Thyroid gland (tissue), 4 donors: Measurements from ENCODE around the gene CKMT1B. TPM values are rescaled to one million over a fixed set of nuclear protein-coding genes. Genes with fewer than 3 reads are reported as not detected.
"Not testable (repeated sequence)": the region's sequence is repeated elsewhere in the genome, so short reads cannot be mapped to it uniquely, and the experiment has no call there.

Source experiments
- DNase-seq, 2 donors: peaks; one replicate each; pipeline ENCODE4 v3.0.0-alpha.2; 2019
- H3K27ac ChIP-seq, 3 donors: fragments of 200-600 bp; sonication (generic); 1 replicate in 2 of 3; 2 replicates in 1 of 3; pipeline ENCODE4 v1.5.1; 2016 to 2019; ENCODE audit warnings: mild to moderate bottlenecking in 1 of 3, moderate library complexity in 1 of 3
- H3K27me3 ChIP-seq: fragments of 200-600 bp; sonication (generic); one replicate; pipeline ENCODE4 v1.5.1; 2019
- H3K36me3 ChIP-seq, 2 donors: fragments of 200-600 bp; sonication (generic); one replicate each; pipeline ENCODE4 v1.5.1; 2016 to 2019
- H3K4me1 ChIP-seq, 2 donors: fragments of 200-600 bp; sonication (generic); one replicate each; pipeline ENCODE4 v1.5.1; 2017 to 2019
- H3K4me3 ChIP-seq, 3 donors: fragments of 200-600 bp; sonication (generic); replicated peaks in 1 of 3; 1 replicate in 2 of 3; 2 replicates in 1 of 3; pipeline ENCODE4 v1.5.1; 2016; ENCODE audit warnings: mild to moderate bottlenecking in 1 of 3
- H3K9me3 ChIP-seq: fragments of 200-600 bp; sonication (generic); one replicate; pipeline ENCODE4 v1.5.1; 2017
- CTCF ChIP-seq, 6 experiments: fragments of 200-600 bp in 3 of 6; fragments of 450-650 bp in 3 of 6; sonication (generic) in 3 of 6; IDR thresholded peaks; one replicate each; pipeline ENCODE4 v1.5.1; 2016 to 2019; ENCODE audit warnings: antibody characterized with exemption in 6 of 6, mild to moderate bottlenecking in 2 of 6, inconsistent platforms in 1 of 6, moderate library complexity in 1 of 6
- POLR2A ChIP-seq, 2 donors: fragments of 450-650 bp; IDR thresholded peaks; one replicate each; pipeline ENCODE4 v1.6.1; 2017; ENCODE audit warnings: antibody characterized with exemption in 2 of 2, mild to moderate bottlenecking in 2 of 2, moderate library complexity in 1 of 2
- WGBS, 2 donors: methylation state at CpG; one replicate each; pipeline ENCODE4 v1.1.5; 2017; 5-methylcytosine and 5-hydroxymethylcytosine counted together
- intact Hi-C: fragments of 100-400 bp; cut with DNase I; formaldehyde crosslinking; loops from one replicate; pipeline ENCODE4 v1.15.1; 2023
- total RNA-seq, 4 donors: library from RNA; depleted of rRNA; stranded (reverse); fragments of >200 nt; gene quantifications; one replicate each; pipeline ENCODE4 v1.2.3, GENCODE V29; 2016

The CKMT1B gene
- total RNA-seq, 4 donors from 2014 or later = 4.3 to 41.2 (median 21.8) TPM

GRCh38 chr15:43552256-43552655 is 41.6 kb upstream of the CKMT1B start:
- WGBS, 2 donors = 87 to 94% methylated on average over 4 of the region's 4 CpGs
- Histone ChIP-seq H3K4me3 (no peak overlapping the region), H3K27ac (no peak overlapping the region), H3K4me1 (no peaks in the 10 kb centered on the region), H3K27me3 (no peaks in the 10 kb centered on the region), H3K9me3 (no peaks in the 10 kb centered on the region), H3K36me3 (peaks cover 0 to 6% of the 10 kb centered on the region in 2 donors)
- TF ChIP-seq CTCF (IDR thresholded peaks at IDR 0.05) = no peak
- TF ChIP-seq POLR2A (IDR thresholded peaks at IDR 0.05) = no peak
- no peak for DNase-seq
- intact Hi-C loops = no loop called here

GRCh38 chr15:43552986-43553385 is 40.8 kb upstream of the CKMT1B start:
- intact Hi-C loops = no loop called here
- 83 to 86% methylated on average over 2 of the region's 2 CpGs for WGBS, 2 donors
- Histone ChIP-seq H3K4me1 (no peaks in the 10 kb centered on the region), H3K27ac (no peak overlapping the region), H3K36me3 (peaks cover 0 to 6% of the 10 kb centered on the region in 2 donors), H3K4me3 (no peak overlapping the region), H3K9me3 (no peaks in the 10 kb centered on the region), H3K27me3 (no peaks in the 10 kb centered on the region)
- TF ChIP-seq CTCF (IDR thresholded peaks at IDR 0.05) = no peak
- TF ChIP-seq POLR2A (IDR thresholded peaks at IDR 0.05) = no peak
- DNase-seq = no peak

GRCh38 chr15:43562753-43563152 is 31.1 kb upstream of the CKMT1B start:
- H3K4me3 ChIP-seq, H3K27ac ChIP-seq, H3K9me3 ChIP-seq, H3K27me3 ChIP-seq, intact Hi-C loops, H3K36me3 ChIP-seq, H3K4me1 ChIP-seq, DNase-seq: not testable (repeated sequence)
- WGBS, 2 donors = no CpG with 5 or more reads among the region's 3 CpGs

- intact Hi-C loops, H3K9me3 ChIP-seq, H3K27me3 ChIP-seq, H3K4me1 ChIP-seq, H3K4me3 ChIP-seq, H3K27ac ChIP-seq, H3K36me3 ChIP-seq, DNase-seq: not testable (repeated sequence)
- no CpG with 5 or more reads among the region's 8 CpGs for WGBS, 2 donors
These were observed 30.0 kb upstream of the CKMT1B start for GRCh38 chr15:43563793-43564192.

- intact Hi-C loops = not testable (repeated sequence)
These were observed 27.2 kb upstream of the CKMT1B start for GRCh38 chr15:43566615-43567014.

GRCh38 chr15:43574607-43575006 is 19.2 kb upstream of the CKMT1B start:
- H3K4me3 ChIP-seq, intact Hi-C loops, H3K36me3 ChIP-seq, DNase-seq, H3K4me1 ChIP-seq, H3K9me3 ChIP-seq, H3K27me3 ChIP-seq, H3K27ac ChIP-seq: not testable (repeated sequence)
- WGBS, 2 donors = no CpG with 5 or more reads among the region's 1 CpG

More at GRCh38 chr15:43566615-43567014, 27.2 kb upstream of the CKMT1B start:
- H3K4me1 ChIP-seq, H3K27ac ChIP-seq, DNase-seq, H3K9me3 ChIP-seq, H3K27me3 ChIP-seq, H3K36me3 ChIP-seq, H3K4me3 ChIP-seq: not testable (repeated sequence)
- no CpG with 5 or more reads among the region's 2 CpGs for WGBS, 2 donors

- DNase-seq, H3K27ac ChIP-seq, H3K4me3 ChIP-seq, H3K4me1 ChIP-seq, H3K36me3 ChIP-seq, intact Hi-C loops, H3K9me3 ChIP-seq, H3K27me3 ChIP-seq: not testable (repeated sequence)
- no CpG with 5 or more reads among the region's 54 CpGs for WGBS, 2 donors
These were observed 3.9 kb upstream of the CKMT1B start, which contains the start of gene PPIP5K1 for GRCh38 chr15:43589778-43590466. Gene PPIP5K1, minus strand, starts transcription at chr15:43590208. Its CDS starts 5,704 bp downstream, at chr15:43584504.

GRCh38 chr15:43592841-43593240 is 986 bp upstream of the CKMT1B start:
- H3K4me3 ChIP-seq, H3K9me3 ChIP-seq, H3K27ac ChIP-seq, H3K4me1 ChIP-seq, H3K36me3 ChIP-seq, DNase-seq, H3K27me3 ChIP-seq, intact Hi-C loops: not testable (repeated sequence)
- 15 to 22% methylated on average over 4 of the region's 8 CpGs for WGBS, 2 donors

- intact Hi-C loops, H3K4me1 ChIP-seq, DNase-seq, H3K4me3 ChIP-seq, H3K9me3 ChIP-seq, H3K36me3 ChIP-seq, H3K27me3 ChIP-seq, H3K27ac ChIP-seq: not testable (repeated sequence)
- 87 to 94% methylated on average over 6 of the region's 6 CpGs for WGBS, 2 donors
These were observed 5.3 kb downstream of the CKMT1B start for GRCh38 chr15:43599131-43599530.

- H3K4me3 ChIP-seq, H3K27me3 ChIP-seq, DNase-seq, H3K36me3 ChIP-seq, H3K9me3 ChIP-seq, H3K27ac ChIP-seq, H3K4me1 ChIP-seq, intact Hi-C loops: not testable (repeated sequence)
- no CpG with 5 or more reads among the region's 2 CpGs for WGBS, 2 donors
These were observed 6.4 kb downstream of the CKMT1B start for GRCh38 chr15:43600200-43600599.

GRCh38 chr15:43602233-43602632 is 8.4 kb downstream of the CKMT1B start:
- H3K9me3 ChIP-seq, H3K4me1 ChIP-seq, intact Hi-C loops, H3K36me3 ChIP-seq, H3K27me3 ChIP-seq, H3K4me3 ChIP-seq: not testable (repeated sequence)
- 35 to 36% methylated on average over 6 of the region's 6 CpGs for WGBS, 2 donors
- H3K27ac ChIP-seq = peak overlapping the region; percentile 39 to 57 (median 40)
- peak; percentile 93 to 95 for DNase-seq
